Measurements from ENCODE around the gene P2RX6.
A peak's percentile ranks its signal among the peaks of the same experiment; 100 is the strongest.

Gene P2RX6

DNA sequence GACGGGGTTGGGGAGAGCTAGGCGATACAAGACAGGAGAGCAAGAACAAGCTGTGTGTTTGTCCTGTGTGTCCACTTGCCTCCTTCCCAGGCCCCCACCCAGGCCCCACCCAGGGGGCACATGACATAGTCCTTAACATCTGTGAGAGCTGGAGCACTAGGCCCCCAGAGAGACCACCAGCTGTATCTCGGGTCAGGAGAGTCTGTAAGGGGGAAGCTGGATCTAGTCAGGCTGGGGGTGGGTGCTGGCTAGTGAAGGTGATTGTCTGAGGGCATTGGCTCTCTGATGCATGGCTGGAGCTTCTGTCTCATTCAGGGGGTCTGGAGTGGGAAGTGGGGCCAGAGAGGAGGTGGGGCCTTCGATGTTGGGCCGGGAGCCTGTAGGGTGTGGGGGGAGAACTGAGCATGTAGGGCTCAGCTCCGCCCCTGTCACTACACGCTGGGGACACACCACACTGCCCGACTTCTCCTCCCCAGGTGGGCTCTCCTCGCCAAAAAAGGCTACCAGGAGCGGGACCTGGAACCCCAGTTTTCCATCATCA lies 571 bp downstream of the P2RX6 start:
- DNase-seq: no peak

DNA sequence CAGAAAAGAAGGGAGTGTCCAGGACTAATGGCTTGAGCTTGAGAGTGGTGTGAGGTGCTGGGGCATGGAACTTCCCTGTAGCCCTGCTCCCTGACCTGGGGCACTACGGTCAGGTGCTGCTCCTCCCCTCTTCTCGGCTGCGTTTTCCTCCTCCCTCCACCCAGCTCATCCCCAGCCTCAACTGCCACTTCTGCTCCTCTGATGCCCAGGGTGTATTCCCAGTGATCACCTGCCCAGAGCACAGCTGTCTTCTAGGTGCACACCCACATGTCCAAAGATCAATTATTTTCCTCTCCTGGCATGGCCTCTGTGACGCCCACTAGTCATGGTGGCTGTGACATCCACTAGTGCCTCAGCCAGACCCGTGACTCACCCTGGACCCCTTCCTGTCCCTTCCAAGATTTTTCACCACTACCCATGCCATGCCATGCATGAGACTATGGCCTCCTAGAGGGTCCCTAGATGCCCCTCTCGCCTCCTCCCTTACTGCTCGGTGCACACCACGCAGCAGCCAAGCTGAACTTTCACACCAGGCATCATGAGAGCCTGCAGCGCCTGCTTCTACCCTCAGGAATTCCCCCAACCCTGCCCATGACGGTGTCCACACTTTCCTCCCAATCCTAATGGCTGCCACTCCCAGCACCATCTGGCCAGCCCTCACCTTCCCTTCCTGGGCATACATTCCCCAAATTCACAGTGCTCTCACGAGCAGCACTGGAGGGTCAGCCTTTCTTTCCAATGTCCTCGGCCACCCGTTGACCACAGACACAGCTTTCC lies 1.9 kb downstream of the P2RX6 start:
- no peak for DNase-seq

DNA sequence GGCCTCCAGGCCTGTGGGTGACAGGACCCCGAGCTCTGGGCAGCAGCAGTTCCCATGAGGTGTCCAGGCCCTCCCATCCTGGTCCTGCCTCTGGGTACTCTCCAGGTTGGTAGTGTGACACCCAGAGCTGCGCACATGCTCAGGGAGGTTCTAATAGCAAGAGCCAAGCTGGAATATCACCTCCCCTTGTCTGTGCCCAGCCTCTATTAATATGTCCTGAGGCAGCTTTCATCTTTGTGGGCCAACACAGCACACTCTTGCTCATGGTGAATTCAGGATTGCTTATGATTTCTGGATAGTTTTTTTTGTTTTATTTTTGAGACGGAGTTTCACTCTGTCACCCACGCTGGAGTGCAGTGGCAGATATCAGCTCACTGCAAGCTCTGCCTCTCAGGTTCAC lies 3.3 kb downstream of the P2RX6 start:
- DNase-seq: no peak

DNA sequence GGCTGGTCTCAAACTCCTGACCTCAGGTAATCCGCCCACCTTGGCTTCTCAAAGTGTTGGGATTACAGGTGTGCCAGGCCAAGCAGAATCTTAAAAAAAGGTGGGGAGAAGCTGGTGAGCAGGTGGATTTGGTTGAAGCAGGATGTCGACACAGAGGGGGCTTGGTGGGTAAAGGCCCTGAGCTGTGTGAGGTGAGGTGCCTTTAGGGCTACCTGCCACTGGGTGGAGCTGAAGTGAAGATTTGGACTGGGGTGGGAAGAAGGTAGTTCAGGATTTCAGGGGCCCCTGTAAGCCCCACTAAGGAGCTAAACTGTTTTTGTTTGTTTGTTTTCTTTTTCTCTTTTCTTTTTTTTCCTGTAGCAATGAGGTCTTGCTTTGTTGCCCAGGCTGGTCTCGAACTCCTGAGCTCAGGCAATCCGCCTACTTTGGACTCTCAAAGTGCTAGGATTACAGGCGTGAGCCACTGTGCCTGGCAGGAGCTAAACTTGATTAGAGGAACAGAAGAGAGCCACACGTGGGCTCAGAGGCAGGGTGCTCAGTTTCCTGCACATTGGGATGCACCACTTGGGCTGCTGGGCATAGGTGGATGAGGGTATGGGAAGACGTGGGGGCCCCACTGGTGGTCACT lies 6.0 kb downstream of the P2RX6 start:
- DNase-seq: peak in 1 of 2 donors; percentile 28

- DNase-seq: no peak
These were observed 7.5 kb downstream of the P2RX6 start for GRCh38 chr22:21022507-21022906.

DNA sequence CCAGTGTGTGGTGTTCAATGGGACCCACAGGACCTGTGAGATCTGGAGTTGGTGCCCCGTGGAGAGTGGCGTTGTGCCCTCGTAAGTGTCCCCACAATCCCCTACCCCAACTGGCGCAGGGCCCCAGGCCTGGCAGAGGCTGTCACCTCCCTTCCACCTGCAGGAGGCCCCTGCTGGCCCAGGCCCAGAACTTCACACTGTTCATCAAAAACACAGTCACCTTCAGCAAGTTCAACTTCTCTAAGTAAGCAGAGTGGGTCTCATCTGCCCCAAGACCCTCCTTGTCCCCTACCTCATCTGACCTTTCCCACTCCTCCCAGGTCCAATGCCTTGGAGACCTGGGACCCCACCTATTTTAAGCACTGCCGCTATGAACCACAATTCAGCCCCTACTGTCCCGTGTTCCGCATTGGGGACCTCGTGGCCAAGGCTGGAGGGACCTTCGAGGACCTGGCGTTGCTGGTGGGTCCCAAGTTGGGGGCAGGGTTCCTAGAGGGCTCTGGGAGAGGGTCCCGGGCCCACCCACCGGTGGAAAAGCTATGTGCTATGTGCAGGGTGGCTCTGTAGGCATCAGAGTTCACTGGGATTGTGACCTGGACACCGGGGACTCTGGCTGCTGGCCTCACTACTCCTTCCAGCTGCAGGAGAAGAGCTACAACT lies 8.1 kb downstream of the P2RX6 start:
- DNase-seq: no peak

- DNase-seq: no peak
These were observed 10.3 kb downstream of the P2RX6 start for GRCh38 chr22:21025266-21025665.

GRCh38 chr22:21025763-21026755 lies 11.1 kb downstream of the P2RX6 start:
- DNase-seq: no peak

GRCh38 chr22:21026783-21027692 lies 12.1 kb downstream of the P2RX6 start:
- no peak for DNase-seq

DNA sequence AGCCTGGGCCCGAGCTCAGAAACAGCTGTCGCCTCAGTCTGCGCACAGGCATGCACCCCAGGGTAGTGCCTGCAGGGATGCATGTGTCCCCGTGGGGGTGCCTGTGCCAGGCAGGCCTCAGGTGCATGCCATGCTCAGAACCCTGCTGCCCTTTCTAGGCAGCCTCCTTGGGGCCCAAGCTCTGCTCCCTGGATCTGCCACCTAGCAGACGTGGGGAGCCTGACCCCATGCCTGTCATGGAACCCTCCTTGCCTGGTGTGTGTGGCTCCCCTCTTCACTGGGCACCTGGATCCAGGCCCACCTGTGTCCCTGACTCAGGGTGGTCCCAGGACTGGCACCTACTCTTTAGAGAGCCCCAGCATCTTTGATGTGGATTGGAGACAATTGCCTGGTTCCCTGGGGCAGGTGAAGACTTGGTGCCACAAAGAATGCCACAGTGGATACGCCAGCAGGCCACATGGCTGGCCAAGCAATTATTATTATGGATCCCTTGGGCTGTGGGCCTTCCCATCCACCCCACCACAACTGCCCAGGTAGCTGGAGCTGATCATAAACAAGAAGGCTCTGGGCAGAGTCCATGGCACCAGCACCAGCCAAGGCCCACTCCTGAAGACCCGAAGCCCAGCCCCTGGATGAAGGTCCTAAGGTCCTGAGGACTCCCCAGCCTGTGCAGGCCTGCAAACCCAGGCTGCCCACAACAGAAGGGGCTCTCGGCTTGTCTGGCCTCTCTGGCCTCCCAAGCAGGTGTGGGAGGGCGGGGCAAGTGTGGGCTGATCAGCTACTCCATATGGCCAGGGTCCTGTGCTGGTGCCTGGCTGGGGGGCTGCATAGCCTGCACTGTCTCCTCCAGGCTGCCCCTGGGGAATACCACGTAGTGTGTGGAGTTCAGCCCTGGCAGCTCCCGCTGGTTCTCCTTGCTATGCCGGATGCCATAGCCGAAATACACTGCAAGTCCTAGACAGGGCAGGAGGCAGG lies 13.6 kb downstream of the P2RX6 start:
- no peak for DNase-seq

GRCh38 chr22:21029486-21030025 lies 14.6 kb downstream of the P2RX6 start:
- no peak for DNase-seq

- no peak for DNase-seq
These were observed 15.1 kb downstream of the P2RX6 start for GRCh38 chr22:21030032-21030431.

DNA sequence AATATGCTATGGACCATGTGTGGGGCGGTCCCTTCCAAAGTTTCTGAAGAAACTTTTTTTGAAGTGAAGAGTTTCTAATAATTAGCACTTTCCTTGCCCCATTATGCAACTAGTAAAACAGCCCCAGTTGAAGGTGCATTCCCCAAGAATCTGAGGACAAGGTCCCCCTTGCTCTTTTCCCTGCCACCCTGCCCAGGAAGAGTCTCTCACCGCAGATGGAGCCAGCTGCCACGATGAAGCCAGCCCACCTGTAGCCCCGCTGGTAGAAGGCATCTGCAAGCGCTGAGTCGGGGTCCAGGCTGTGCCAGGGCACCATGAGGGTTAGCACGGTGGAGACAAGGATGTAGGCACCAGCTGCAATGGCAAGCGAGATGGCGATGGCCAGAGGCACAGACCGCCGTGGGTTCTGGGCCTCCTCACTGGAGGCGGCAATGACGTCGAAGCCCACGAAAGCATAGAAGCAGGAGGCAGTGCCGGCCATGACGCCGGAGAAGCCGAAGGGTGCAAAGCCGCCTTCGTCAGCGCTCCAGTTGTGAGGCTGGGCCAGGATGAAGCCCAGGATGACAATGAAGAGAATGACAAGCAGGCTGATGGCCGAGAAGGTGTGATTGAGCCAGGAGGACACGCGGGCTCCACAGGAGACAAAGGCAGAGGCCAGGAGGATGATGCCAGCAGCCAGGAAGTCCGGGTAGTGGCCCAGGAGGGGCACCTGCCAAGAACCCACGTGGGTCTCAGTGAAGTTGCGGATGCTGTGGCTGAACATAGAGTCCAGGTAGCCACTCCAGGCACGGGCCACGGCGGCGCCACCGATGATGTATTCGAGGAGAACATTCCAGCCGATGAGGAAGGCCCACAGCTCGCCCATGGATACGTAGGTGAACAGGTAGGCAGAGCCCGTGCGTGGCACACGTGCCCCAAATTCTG lies 15.9 kb downstream of the P2RX6 start:
- no peak for DNase-seq

- no peak for DNase-seq
These were observed 16.6 kb downstream of the P2RX6 start for GRCh38 chr22:21031545-21032036.

- DNase-seq: no peak
These were observed 17.3 kb downstream of the P2RX6 start, which contains the start of gene SLC7A4 for GRCh38 chr22:21032037-21032867. Gene SLC7A4 (minus strand): TSS chr22:21032561. CDS start chr22:21031812, 749 bp downstream.

DNA sequence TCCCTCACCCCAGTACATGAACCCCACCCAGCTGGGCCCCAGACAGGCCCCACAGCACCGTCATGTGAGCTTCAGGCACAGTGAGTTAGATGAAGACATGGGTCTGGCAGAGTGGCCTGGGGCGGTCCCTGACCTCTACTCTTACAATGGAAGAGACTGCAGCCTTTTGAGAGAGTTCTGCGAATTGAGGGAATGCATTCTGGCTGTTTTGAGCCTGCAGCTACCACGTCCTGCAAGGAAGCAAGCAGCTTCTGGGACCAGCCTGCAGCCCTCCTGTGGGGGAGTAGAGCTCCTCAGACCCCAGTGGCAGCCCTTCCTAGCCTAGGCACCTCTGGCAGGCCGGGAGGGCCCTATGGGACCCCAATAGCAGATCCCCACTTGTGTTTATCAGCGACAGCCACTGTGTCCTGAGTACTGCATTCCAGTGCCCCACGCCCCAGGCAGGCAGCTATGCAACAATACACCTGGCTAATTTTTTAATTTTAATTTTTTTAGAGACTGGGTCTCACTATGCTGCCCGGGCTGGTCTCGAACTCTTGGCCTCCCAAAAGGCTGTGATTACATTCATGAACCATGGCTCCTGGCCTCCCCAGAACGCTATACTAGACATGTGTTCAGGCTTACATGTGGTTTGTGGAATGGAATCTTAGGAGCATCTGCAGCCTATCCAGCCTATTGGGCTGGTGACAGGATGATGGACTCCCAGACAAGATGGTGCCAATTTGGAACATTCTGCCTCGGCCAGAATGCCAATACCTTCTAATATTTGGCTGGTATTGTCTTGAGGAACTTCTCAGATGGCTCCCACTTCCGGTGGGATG lies 18.1 kb downstream of the P2RX6 start:
- DNase-seq: no peak

DNA sequence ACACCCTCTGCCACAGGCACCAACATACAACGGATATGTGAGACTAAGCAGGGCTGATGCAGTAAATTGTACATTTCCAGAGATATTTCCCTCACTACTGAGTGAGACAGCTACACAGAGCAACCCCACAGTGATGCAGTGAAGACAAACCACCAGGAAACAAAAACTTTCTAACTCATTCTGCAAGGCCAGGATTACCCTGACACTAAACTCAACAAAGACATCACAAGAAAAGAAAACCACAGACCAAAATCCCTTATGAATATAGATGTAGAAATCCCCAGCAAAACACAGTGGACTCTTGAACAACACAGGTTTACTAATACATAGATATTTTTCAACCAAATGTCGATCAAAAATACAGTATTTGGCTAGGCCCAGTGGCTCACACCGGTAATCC lies 18.9 kb downstream of the P2RX6 start:
- DNase-seq: no peak
